Measurements from ENCODE around the gene C5orf24.
"Not testable (repeated sequence)": the region's sequence is repeated elsewhere in the genome, so short reads cannot be mapped to it uniquely, and the experiment has no call there.

DNA sequence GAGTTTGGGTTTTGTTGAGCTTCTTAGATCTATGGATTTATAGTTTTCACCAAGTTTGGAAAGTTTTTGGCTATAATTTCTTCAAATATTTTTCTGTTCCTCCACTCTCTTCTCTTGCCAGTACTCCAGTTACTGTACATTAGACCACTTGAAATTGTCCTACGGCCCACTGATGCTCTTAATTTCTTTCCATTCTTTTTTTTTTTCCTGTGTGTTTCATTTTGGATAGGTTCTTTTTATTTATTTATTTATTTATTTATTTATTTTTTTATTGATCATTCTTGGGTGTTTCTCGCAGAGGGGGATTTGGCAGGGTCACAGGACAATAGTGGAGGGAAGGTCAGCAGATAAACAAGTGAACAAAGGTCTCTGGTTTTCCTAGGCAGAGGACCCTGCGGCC is 35.2 kb downstream of the C5orf24 start:
- not testable (repeated sequence) for TF ChIP-seq EZH2 (IDR thresholded peaks at IDR 0.05; ENCODE audit: insufficient read depth, poor library complexity, severe bottlenecking); EZH2phosphoT487 (IDR thresholded peaks at IDR 0.05; ENCODE audit: insufficient read depth, low read depth)
